ENCODE measurements around the gene CSTB.

Gene CSTB

DNA sequence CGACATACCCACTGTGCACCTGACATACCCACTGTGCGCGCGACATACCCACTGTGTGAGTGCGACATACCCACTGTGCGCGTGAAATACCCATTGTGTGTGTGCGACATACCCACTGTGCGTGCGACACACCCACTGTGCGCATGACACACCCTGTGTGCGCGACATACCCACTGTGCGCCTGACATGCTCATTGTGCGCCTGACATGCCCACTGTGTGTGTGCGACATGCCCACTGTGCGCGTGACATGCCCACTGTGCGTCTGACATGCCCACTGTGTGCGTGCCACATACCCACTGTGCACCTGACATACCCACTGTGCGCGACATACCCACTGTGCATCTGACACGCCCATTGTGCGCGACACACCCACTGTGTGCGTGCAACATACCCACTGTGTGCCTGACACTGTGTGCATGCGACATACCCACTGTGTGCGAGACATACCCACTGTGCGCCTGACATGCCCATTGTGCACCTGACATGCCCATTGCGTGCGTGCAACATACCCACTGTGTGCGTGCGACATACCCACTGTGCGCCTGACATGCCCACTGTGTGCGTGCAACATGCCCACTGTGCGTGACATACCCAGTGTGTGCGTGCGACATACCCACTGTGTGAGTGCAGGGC is 10.8 kb upstream of the CSTB start:
- H3K27me3 ChIP-seq (ENCODE audit: control insufficient read depth, insufficient read depth, low read length): no peaks in the 10 kb centered on the region
- no peak overlapping the region for H3K27ac ChIP-seq (ENCODE audit: low read depth, low read length)
- H3K36me3 ChIP-seq (ENCODE audit: control insufficient read depth, insufficient read depth, low read length): peaks cover 10% of the 10 kb centered on the region
- no peaks in the 10 kb centered on the region for H3K9me3 ChIP-seq (ENCODE audit: control insufficient read depth, insufficient read depth, low read length)
- H3K4me1 ChIP-seq (ENCODE audit: control insufficient read depth, insufficient read depth, low read length): peaks cover 6% of the 10 kb centered on the region; the same call in 1 of the 2 replicates
- no peak overlapping the region for H3K9ac ChIP-seq (ENCODE audit: low read depth, low read length)
- no peak overlapping the region for H3K4me3 ChIP-seq (ENCODE audit: low read depth, low read length)

DNA sequence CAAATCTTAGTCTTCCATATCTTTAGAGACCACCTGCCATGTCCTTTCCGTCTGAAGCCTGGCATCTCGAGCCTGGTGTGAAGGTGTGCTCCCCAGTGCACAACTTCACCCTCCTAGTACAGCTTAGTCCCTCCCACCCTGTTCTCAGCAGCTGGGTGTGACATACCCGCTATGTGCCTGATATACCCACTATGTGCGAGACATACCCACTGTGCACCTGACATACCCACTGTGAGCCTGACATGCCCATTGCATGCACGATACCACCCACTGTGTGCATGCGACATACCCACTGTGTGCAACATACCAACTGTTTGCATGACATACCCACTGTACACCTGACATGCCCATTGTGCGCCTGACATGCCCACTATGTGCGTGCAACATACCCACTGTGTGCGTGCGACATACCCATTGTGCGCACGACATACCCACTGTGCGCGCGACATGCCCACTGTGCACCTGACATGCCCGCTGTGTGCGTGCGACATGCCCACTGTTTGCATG is 10.2 kb upstream of the CSTB start:
- Histone ChIP-seq H3K27ac (ENCODE audit: low read depth, low read length) (no peak overlapping the region), H3K4me1 (ENCODE audit: control insufficient read depth, insufficient read depth, low read length) (peaks cover 6% of the 10 kb centered on the region; the same call in 1 of the 2 replicates), H3K27me3 (ENCODE audit: control insufficient read depth, insufficient read depth, low read length) (no peaks in the 10 kb centered on the region), H3K36me3 (ENCODE audit: control insufficient read depth, insufficient read depth, low read length) (peaks cover 5% of the 10 kb centered on the region), H3K9me3 (ENCODE audit: control insufficient read depth, insufficient read depth, low read length) (no peaks in the 10 kb centered on the region), H3K9ac (ENCODE audit: low read depth, low read length) (no peak overlapping the region), H3K4me3 (ENCODE audit: low read depth, low read length) (no peak overlapping the region)

- Histone ChIP-seq H3K9ac (ENCODE audit: low read depth, low read length) (no peak overlapping the region), H3K27ac (ENCODE audit: low read depth, low read length) (no peak overlapping the region), H3K9me3 (ENCODE audit: control insufficient read depth, insufficient read depth, low read length) (no peaks in the 10 kb centered on the region), H3K36me3 (ENCODE audit: control insufficient read depth, insufficient read depth, low read length) (no peaks in the 10 kb centered on the region), H3K4me3 (ENCODE audit: low read depth, low read length) (no peak overlapping the region), H3K27me3 (ENCODE audit: control insufficient read depth, insufficient read depth, low read length) (no peaks in the 10 kb centered on the region), H3K4me1 (ENCODE audit: control insufficient read depth, insufficient read depth, low read length) (0 out of 2 replicates have a peak, but pooled peaks cover under 1% of the 10 kb centered on the region)
Measured at GRCh38 chr21:43785134-43785533, 9.0 kb upstream of the CSTB start.

- Histone ChIP-seq H3K27ac (ENCODE audit: low read depth, low read length) (no peak overlapping the region), H3K36me3 (ENCODE audit: control insufficient read depth, insufficient read depth, low read length) (no peaks in the 10 kb centered on the region), H3K9me3 (ENCODE audit: control insufficient read depth, insufficient read depth, low read length) (no peaks in the 10 kb centered on the region), H3K9ac (ENCODE audit: low read depth, low read length) (no peak overlapping the region), H3K27me3 (ENCODE audit: control insufficient read depth, insufficient read depth, low read length) (no peaks in the 10 kb centered on the region), H3K4me1 (ENCODE audit: control insufficient read depth, insufficient read depth, low read length) (peaks cover 3% of the 10 kb centered on the region; the same call in 1 of the 2 replicates), H3K4me3 (ENCODE audit: low read depth, low read length) (no peak overlapping the region)
Measured at GRCh38 chr21:43783098-43783700, 7.1 kb upstream of the CSTB start.

- Histone ChIP-seq H3K36me3 (ENCODE audit: control insufficient read depth, insufficient read depth, low read length) (no peaks in the 10 kb centered on the region), H3K4me1 (ENCODE audit: control insufficient read depth, insufficient read depth, low read length) (peaks cover 3% of the 10 kb centered on the region; the same call in 1 of the 2 replicates), H3K4me3 (ENCODE audit: low read depth, low read length) (no peak overlapping the region), H3K9ac (ENCODE audit: low read depth, low read length) (no peak overlapping the region), H3K9me3 (ENCODE audit: control insufficient read depth, insufficient read depth, low read length) (no peaks in the 10 kb centered on the region), H3K27me3 (ENCODE audit: control insufficient read depth, insufficient read depth, low read length) (no peaks in the 10 kb centered on the region), H3K27ac (ENCODE audit: low read depth, low read length) (no peak overlapping the region)
Measured at GRCh38 chr21:43782431-43783097, 6.5 kb upstream of the CSTB start.

DNA sequence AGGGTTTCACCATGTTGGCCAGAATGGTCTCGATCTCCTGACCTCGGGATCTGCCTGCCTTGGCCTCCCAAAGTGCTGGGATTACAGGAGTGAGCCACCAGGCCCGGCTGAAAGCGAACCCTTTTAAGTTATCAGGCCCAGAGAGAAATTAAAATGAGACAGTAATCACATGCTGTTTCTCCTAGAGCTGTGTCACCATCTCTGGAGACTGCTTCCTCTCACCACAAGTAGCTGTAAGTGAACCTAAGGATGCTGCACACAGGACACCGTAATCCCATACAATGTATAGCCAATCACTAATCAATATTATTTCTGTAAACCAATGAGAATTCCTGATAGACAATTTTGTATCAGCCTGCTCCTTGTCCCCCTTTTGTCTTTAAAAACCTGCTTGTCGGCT is 5.7 kb upstream of the CSTB start:
- H3K36me3 ChIP-seq (ENCODE audit: control insufficient read depth, insufficient read depth, low read length): no peaks in the 10 kb centered on the region
- no peak overlapping the region for H3K9ac ChIP-seq (ENCODE audit: low read depth, low read length)
- no peak overlapping the region for H3K4me3 ChIP-seq (ENCODE audit: low read depth, low read length)
- no peak overlapping the region for H3K27ac ChIP-seq (ENCODE audit: low read depth, low read length)
- peaks cover 3% of the 10 kb centered on the region; the same call in 1 of the 2 replicates for H3K4me1 ChIP-seq (ENCODE audit: control insufficient read depth, insufficient read depth, low read length)
- no peaks in the 10 kb centered on the region for H3K27me3 ChIP-seq (ENCODE audit: control insufficient read depth, insufficient read depth, low read length)
- no peaks in the 10 kb centered on the region for H3K9me3 ChIP-seq (ENCODE audit: control insufficient read depth, insufficient read depth, low read length)

DNA sequence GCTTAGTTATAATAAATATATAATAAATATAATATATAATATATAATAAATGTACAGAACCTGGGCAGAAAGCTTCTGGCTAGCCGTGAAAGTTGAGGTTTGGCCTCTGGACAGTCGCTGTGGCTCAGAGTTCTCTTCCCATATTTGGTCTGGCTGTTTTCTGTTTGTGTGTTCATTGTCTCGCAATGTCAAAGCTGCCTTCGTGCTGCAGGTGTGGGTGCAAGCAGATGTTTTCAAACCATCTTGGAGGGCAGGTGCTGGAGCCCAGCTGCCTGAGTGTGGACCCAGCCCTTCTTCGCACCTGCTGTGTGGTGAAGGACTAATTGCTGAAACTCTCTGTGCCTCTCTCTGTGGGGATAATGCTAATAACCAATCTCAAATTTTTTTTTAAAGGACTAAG is 3.6 kb upstream of the CSTB start:
- no peak overlapping the region for H3K9ac ChIP-seq (ENCODE audit: low read depth, low read length)
- no peak overlapping the region for H3K27ac ChIP-seq (ENCODE audit: low read depth, low read length)

DNA sequence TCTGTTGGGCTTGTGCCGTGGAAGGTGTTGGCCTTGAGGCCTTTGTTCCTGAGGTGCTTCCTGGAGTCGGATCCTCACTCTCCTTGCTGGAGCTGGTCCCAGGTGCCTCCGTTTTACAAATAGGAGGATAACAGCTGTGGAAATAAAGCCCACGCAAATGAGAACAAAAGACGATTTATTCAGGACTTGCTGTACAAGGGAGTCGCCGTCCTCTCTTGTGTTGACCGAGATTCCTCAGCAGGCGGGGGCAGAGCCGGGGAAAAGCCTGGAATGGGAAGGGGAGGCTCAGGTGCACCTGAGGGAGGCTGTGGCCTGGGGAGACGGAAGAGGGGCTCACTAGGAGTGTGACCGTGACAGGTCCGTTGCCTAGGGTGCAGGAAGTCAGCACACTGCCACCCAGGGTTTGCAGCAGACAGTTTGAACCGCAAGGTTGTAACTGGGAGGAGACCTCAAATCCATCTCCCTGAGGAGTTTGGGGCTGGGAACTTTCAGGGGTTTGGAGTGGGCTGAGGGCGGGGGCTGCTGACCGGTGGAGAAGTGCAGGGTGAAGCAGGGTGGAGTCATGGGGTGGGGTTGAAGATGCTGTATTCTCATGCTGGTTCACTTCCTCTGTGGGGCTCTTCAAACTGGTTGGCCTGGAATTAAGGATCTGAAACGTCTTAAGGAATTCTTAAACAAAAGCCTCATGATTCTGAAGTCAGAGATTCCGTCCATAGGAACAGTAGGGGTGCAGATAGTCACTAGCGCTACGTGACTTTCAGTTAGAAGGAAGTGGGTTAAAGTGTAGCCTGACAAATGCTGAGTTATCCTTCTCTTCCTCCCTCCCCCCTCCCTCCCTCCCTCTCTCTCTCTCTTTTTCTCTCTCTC is 2.6 kb upstream of the CSTB start:
- Histone ChIP-seq H3K4me3 (ENCODE audit: low read depth, low read length) (no peak overlapping the region), H3K36me3 (ENCODE audit: control insufficient read depth, insufficient read depth, low read length) (peaks cover 9% of the 10 kb centered on the region), H3K27me3 (ENCODE audit: control insufficient read depth, insufficient read depth, low read length) (no peaks in the 10 kb centered on the region), H3K27ac (ENCODE audit: low read depth, low read length) (no peak overlapping the region), H3K9me3 (ENCODE audit: control insufficient read depth, insufficient read depth, low read length) (no peaks in the 10 kb centered on the region), H3K4me1 (ENCODE audit: control insufficient read depth, insufficient read depth, low read length) (peaks cover 7% of the 10 kb centered on the region; the same call in 1 of the 2 replicates), H3K9ac (ENCODE audit: low read depth, low read length) (no peak overlapping the region)

More for the DNA sequence above, 3.6 kb upstream of the CSTB start:
- Histone ChIP-seq H3K36me3 (ENCODE audit: control insufficient read depth, insufficient read depth, low read length) (no peaks in the 10 kb centered on the region), H3K27me3 (ENCODE audit: control insufficient read depth, insufficient read depth, low read length) (no peaks in the 10 kb centered on the region), H3K4me3 (ENCODE audit: low read depth, low read length) (no peak overlapping the region), H3K4me1 (ENCODE audit: control insufficient read depth, insufficient read depth, low read length) (peaks cover 7% of the 10 kb centered on the region; the same call in 1 of the 2 replicates), H3K9me3 (ENCODE audit: control insufficient read depth, insufficient read depth, low read length) (no peaks in the 10 kb centered on the region)

DNA sequence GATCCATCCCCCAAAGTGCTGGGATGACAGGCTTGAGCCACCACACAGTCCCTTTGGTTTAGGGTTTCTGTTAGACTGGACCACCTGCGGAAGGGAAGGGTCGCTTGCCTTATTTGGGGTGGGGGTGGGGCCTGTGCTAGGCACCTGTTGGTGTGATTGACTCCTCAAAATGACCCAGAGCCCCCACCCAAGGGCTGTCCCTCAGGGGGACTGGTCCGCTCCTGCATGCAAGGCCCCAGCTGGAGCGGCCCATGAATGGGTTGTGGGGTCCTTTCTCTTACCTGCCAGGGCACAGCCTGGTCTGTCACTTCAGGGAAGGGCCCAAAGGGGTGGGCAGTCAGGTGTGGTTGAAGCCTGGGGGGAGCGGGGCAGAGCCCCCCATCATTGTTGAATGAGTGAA is 1.8 kb upstream of the CSTB start:
- H3K9ac ChIP-seq (ENCODE audit: low read depth, low read length): no peak overlapping the region
- H3K4me3 ChIP-seq (ENCODE audit: low read depth, low read length): no peak overlapping the region
- no peak overlapping the region for H3K27ac ChIP-seq (ENCODE audit: low read depth, low read length)

GRCh38 chr21:43775190-43775589 is 918 bp downstream of the CSTB start:
- Histone ChIP-seq H3K9ac (ENCODE audit: low read depth, low read length) (0 out of 2 replicates have a peak overlapping the region, but pooled peaks have one; percentile 64), H3K9me3 (ENCODE audit: control insufficient read depth, insufficient read depth, low read length) (no peaks in the 10 kb centered on the region), H3K27me3 (ENCODE audit: control insufficient read depth, insufficient read depth, low read length) (no peaks in the 10 kb centered on the region), H3K4me3 (ENCODE audit: low read depth, low read length) (peak overlapping the region; percentile 90), H3K4me1 (ENCODE audit: control insufficient read depth, insufficient read depth, low read length) (peaks cover 20% of the 10 kb centered on the region), H3K27ac (ENCODE audit: low read depth, low read length) (no peak overlapping the region), H3K36me3 (ENCODE audit: control insufficient read depth, insufficient read depth, low read length) (peaks cover 17% of the 10 kb centered on the region)

More for the DNA sequence above, 1.8 kb upstream of the CSTB start:
- Histone ChIP-seq H3K36me3 (ENCODE audit: control insufficient read depth, insufficient read depth, low read length) (peaks cover 16% of the 10 kb centered on the region), H3K4me1 (ENCODE audit: control insufficient read depth, insufficient read depth, low read length) (peaks cover 7% of the 10 kb centered on the region; the same call in 1 of the 2 replicates), H3K27me3 (ENCODE audit: control insufficient read depth, insufficient read depth, low read length) (no peaks in the 10 kb centered on the region), H3K9me3 (ENCODE audit: control insufficient read depth, insufficient read depth, low read length) (no peaks in the 10 kb centered on the region)

Data from HUES48 (cell line).